Progenitor cell of endocrine pancreas (in vitro differentiated cells): ENCODE results near the gene CLPSL2. TPM values are rescaled to one million over a fixed set of nuclear protein-coding genes. Genes with fewer than 3 reads are reported as not detected.

Experiments
- DNase-seq: peaks from one replicate; pipeline ENCODE4 v3.0.0; 2021; ENCODE audit warnings: low spot score; ENCODE audit not compliant: unreplicated experiment
- H3K27ac Mint-ChIP-seq: 2 replicates; pipeline ENCODE4 v1.8.0; 2021; ENCODE audit warnings: mild to moderate bottlenecking, moderate library complexity, mixed read lengths
- H3K27me3 Mint-ChIP-seq: 2 replicates; pipeline ENCODE4 v1.8.0; 2021; ENCODE audit warnings: mixed read lengths
- H3K36me3 Mint-ChIP-seq: 2 replicates; pipeline ENCODE4 v1.8.0; 2022; ENCODE audit warnings: mixed read lengths; ENCODE audit not compliant: insufficient read depth
- H3K4me1 Mint-ChIP-seq: 2 replicates; pipeline ENCODE4 v1.8.0; 2021; ENCODE audit warnings: low read depth, mixed read lengths
- H3K4me3 Mint-ChIP-seq: 2 replicates; pipeline ENCODE4 v1.8.0; 2021; ENCODE audit warnings: low read depth, mild to moderate bottlenecking, moderate library complexity, mixed read lengths
- H3K9me3 Mint-ChIP-seq: 2 replicates; pipeline ENCODE4 v1.8.0; 2021; ENCODE audit warnings: low read depth, mixed read lengths
- total RNA-seq: library from RNA; stranded (reverse); gene quantifications from 2 replicates; pipeline ENCODE4 v1.2.1, GENCODE V29; 2021
- TF ChIP-seq, protein P1 (sequence below): fragments of 200-600 bp; sonication (generic); IDR thresholded peaks from one replicate; pipeline ENCODE4 v1.5.0; 2021; ENCODE audit warnings: antibody characterized with exemption, mild to moderate bottlenecking; ENCODE audit not compliant: unreplicated experiment

CLPSL2 gene
- total RNA-seq, 1 donor from 2014 or later: not detected

- H3K36me3 Mint-ChIP-seq: no peaks in the 10 kb centered on the region
- H3K27me3 Mint-ChIP-seq: no peaks in the 10 kb centered on the region
- no peak for DNase-seq
These were observed 33.6 kb upstream of the CLPSL2 start for GRCh38 chr6:35742842-35743241.

GRCh38 chr6:35745509-35745908 lies 30.9 kb upstream of the CLPSL2 start:
- Mint-ChIP-seq H3K4me3 (no peak overlapping the region), H3K36me3 (no peaks in the 10 kb centered on the region), H3K27me3 (no peaks in the 10 kb centered on the region), H3K27ac (no peak overlapping the region), H3K4me1 (peaks cover 6% of the 10 kb centered on the region), H3K9me3 (peaks cover 11% of the 10 kb centered on the region)
- TF ChIP-seq, protein P1, sequence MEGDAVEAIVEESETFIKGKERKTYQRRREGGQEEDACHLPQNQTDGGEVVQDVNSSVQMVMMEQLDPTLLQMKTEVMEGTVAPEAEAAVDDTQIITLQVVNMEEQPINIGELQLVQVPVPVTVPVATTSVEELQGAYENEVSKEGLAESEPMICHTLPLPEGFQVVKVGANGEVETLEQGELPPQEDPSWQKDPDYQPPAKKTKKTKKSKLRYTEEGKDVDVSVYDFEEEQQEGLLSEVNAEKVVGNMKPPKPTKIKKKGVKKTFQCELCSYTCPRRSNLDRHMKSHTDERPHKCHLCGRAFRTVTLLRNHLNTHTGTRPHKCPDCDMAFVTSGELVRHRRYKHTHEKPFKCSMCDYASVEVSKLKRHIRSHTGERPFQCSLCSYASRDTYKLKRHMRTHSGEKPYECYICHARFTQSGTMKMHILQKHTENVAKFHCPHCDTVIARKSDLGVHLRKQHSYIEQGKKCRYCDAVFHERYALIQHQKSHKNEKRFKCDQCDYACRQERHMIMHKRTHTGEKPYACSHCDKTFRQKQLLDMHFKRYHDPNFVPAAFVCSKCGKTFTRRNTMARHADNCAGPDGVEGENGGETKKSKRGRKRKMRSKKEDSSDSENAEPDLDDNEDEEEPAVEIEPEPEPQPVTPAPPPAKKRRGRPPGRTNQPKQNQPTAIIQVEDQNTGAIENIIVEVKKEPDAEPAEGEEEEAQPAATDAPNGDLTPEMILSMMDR: no peak
- DNase-seq: no peak

More at GRCh38 chr6:35742842-35743241, 33.6 kb upstream of the CLPSL2 start:
- Mint-ChIP-seq H3K27ac (peak overlapping the region; percentile 90), H3K9me3 (peaks cover 7% of the 10 kb centered on the region), H3K4me3 (no peak overlapping the region), H3K4me1 (peaks cover 14% of the 10 kb centered on the region)
- TF ChIP-seq, protein P1: no peak

- H3K27ac Mint-ChIP-seq: no peak overlapping the region
These were observed 29.9 kb upstream of the CLPSL2 start for GRCh38 chr6:35746516-35746915.

DNA sequence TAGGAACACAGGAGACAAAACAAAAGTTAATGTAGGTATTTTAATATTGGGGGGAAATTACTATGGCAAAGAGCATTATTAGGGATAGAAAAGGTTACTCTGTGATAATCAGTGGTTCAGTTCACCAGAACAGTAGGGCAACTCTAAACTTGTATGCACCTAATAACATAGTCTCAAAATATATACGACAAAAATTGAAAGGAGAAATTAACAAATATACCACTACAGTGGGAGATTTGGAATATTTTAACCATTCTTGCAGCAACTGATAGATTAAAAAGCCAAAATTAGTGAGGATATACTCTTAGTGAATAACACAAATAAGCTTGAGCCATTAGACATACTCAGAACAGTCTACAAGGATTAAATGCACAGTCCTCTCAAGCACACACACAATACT lies 28.5 kb upstream of the CLPSL2 start:
- TF ChIP-seq, protein P1: no peak
- Mint-ChIP-seq H3K27ac (no peak overlapping the region), H3K4me1 (peaks cover under 1% of the 10 kb centered on the region)

More at GRCh38 chr6:35746516-35746915, 29.9 kb upstream of the CLPSL2 start:
- TF ChIP-seq, protein P1: no peak
- H3K4me3 Mint-ChIP-seq: no peak overlapping the region
- no peaks in the 10 kb centered on the region for H3K27me3 Mint-ChIP-seq
- H3K36me3 Mint-ChIP-seq: no peaks in the 10 kb centered on the region
- peaks cover 11% of the 10 kb centered on the region for H3K9me3 Mint-ChIP-seq
- H3K4me1 Mint-ChIP-seq: peaks cover 5% of the 10 kb centered on the region
- DNase-seq: no peak

DNA sequence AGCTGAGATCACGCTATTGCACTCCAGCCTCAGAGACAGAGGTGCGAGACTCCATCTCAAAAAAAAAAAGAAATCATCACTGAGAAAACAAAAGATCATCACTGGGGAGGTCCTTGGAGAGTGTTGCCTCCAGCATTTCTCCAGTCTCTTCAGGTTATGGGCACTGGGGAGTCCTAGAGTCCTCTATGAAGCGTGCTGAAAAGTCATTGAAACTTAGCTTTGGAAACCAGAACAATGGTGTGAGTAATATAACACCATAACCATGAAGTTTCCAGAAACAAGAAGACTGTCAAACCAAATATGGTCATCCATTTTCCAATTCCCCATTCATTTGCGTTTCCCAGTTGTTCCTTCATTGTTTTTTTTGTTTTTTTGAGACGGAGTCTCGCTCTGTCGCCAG lies 25.8 kb upstream of the CLPSL2 start:
- H3K36me3 Mint-ChIP-seq: no peaks in the 10 kb centered on the region
- H3K9me3 Mint-ChIP-seq: peaks cover 8% of the 10 kb centered on the region
- no peak overlapping the region for H3K4me3 Mint-ChIP-seq
- DNase-seq: no peak
- H3K27ac Mint-ChIP-seq: no peak overlapping the region
- H3K4me1 Mint-ChIP-seq: no peaks in the 10 kb centered on the region
- TF ChIP-seq, protein P1: no peak
- H3K27me3 Mint-ChIP-seq: peaks cover 13% of the 10 kb centered on the region

More for the DNA sequence above, 28.5 kb upstream of the CLPSL2 start:
- Mint-ChIP-seq H3K27me3 (peaks cover 7% of the 10 kb centered on the region), H3K9me3 (peaks cover 11% of the 10 kb centered on the region), H3K4me3 (no peak overlapping the region), H3K36me3 (no peaks in the 10 kb centered on the region)
- no peak for DNase-seq
